GM18508 (cell line): Measurements from ENCODE around the gene RAC2.
"Not testable (repeated sequence)": the region's sequence is repeated elsewhere in the genome, so short reads cannot be mapped to it uniquely, and the experiment has no call there.

Experiments used
- ATAC-seq: cut with Tn5 transposase; IDR thresholded peaks from one replicate; pipeline ENCODE4 v1.9.1; 2021; ENCODE audit warnings: moderate number of reproducible peaks; ENCODE audit not compliant: insufficient read depth, unreplicated experiment

RAC2 gene

DNA sequence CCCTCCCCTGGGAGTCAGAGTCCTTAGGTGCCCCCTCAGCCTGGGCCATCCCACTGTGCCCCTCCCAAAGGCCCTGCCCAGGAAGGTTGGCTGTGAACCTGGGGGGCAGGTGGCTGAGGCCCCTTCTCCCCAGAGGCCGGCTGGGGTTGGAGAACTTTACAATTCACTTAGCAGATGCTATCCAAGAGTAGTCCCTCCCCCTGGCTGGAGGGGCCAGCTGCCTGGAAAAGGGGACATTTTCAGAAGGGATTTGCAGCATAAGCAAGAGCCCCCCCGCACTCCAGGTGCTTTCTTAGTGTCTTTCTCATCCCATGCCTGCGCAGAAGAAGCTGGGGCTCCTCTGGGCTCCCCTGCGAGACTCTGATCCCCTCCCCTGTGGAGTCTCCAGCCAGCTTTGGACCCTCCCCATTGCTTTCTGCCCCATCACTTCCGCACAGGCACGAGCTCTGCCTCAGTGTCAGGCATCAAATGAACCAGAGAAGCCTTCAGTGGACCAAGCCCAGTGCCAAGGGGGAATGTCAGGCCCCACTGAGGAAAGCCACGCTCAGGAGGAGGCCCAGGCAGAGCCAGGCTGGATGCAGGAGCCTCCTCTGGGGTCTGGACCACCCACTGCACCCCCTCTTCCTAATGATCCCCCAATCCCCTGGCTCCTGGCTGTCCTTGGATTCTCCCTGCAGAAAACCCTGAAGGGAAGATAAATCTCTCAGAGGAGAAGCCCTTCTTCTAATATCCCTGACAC, 35.5 kb downstream of the RAC2 start:
- ATAC-seq, result no peak

- ATAC-seq, result no peak
Observed at GRCh38 chr22:37207981-37208380, 36.1 kb downstream of the RAC2 start.

DNA sequence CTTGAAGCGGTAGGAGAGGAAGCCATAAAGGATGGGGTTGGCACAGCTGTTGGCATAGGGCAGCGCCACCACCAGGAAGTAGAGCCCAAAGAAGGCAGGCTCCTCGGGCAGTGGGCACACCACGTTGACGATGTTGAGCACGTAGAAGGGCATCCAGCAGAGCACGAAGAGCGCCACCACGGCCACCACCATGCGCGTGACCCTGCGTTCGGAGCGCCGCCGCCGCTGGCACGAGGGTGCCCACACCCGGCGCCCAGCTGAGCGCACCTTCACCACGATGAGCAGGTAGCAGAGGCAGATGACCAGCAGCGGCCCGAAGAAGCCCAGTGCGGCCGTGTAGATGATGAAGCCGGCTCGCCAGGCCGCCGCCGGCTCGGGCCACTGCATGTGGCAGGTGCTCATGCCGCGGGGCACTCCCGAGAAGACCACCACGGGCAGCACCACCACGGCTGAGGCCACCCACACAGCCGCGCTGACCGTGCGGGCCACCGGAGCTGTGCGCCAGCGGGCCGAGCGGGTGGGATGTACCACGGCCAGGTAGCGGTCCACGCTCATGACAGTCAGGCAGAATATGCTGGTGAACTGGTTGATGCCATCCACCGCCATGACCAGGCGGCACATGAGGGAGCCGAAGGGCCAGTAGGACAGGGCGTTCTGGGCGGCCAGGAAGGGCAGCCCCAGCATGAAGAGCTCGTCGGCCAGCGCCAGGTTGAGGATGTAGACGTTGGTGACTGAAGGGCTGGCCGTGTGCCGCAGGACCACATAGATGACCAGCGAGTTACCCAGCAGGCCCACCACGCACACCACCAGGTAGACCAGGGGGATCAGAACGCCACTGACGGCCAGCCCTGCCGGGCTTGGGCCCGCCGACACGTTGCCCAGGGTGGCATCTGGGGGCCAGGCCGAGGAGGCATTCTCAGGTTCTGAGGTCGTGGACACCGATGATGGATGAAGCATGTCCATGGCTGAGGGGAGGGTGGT, 36.9 kb downstream of the RAC2 start:
- no peak for ATAC-seq

GRCh38 chr22:37206118-37206840, 37.8 kb downstream of the RAC2 start:
- ATAC-seq, result no peak

- ATAC-seq, result no peak
Observed at GRCh38 chr22:37205046-37205445, 39.0 kb downstream of the RAC2 start.

DNA sequence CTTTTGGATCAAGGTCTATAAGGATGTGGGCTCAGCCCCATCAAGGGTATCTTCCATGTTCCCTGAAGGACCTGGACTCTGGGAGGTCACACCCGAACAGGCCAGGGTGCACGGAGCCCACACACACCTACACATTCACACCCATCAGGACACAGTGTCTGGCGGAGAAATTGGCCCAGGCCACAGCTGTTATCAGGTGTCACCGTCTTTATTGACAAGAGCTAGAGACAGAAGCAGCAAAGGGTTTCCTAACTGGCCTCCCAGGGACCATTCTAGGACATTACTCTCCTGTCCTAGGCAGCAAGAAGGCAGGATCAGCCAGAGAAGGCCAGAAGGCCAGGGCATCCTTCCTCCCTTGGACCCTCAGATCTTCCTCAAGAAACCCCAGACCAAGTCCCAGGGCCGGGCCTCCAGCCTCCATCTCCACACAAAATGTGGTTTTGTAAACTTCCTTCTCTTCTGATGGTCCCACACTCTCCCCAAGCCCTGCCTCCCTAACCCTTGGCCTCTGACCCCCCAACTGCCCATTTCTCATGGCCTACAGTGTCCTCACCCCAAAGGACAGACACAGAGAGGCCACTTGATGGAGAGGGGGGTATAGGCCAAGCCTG, 39.9 kb downstream of the RAC2 start:
- ATAC-seq, result no peak

GRCh38 chr22:37203354-37204044, 40.6 kb downstream of the RAC2 start:
- ATAC-seq, result no peak

DNA sequence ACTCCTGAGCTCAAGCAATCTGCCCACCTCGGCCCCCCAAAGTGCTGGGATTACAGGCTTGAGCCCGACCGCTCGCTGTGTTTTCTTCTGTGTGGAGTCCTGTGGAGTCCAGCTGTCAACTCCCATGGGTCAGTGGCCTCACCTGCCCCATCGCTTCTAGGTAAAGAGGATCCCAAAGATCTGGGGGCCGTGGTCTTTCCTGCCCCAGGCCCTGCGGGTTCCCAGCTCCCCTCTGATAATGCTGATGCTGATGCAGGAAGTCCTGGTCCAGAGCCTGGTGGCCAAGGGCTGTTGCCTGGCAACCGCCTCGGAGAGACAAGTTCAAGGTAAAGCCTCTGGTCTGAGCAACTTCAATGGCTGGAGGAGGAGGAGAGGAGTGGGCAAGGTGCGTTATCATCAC, 41.4 kb downstream of the RAC2 start:
- no peak for ATAC-seq

GRCh38 chr22:37202001-37202555, 42.0 kb downstream of the RAC2 start:
- ATAC-seq, result no peak

GRCh38 chr22:37201443-37201820, 42.6 kb downstream of the RAC2 start:
- not testable (repeated sequence) for ATAC-seq

DNA sequence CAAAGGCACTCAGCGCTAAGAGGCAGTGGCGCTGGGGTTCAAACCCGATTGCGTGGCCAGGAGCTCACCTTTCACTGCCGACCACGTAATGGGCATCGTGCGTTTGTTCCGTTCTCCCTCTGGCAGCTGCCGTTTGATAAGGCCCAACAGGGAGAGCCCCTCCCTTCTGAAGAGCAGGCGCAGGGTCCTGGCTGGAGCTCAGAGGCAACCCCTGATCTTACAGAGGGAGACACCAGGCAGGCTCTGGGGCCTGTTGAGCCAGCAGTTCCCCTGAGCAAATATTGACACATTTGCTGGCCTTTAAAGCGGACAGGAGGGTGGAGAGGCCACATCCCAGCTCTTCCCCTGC, 44.3 kb downstream of the RAC2 start:
- ATAC-seq, result no peak

- peak; percentile 72 for ATAC-seq
Observed at GRCh38 chr22:37199103-37199759, 44.8 kb downstream of the RAC2 start.

DNA sequence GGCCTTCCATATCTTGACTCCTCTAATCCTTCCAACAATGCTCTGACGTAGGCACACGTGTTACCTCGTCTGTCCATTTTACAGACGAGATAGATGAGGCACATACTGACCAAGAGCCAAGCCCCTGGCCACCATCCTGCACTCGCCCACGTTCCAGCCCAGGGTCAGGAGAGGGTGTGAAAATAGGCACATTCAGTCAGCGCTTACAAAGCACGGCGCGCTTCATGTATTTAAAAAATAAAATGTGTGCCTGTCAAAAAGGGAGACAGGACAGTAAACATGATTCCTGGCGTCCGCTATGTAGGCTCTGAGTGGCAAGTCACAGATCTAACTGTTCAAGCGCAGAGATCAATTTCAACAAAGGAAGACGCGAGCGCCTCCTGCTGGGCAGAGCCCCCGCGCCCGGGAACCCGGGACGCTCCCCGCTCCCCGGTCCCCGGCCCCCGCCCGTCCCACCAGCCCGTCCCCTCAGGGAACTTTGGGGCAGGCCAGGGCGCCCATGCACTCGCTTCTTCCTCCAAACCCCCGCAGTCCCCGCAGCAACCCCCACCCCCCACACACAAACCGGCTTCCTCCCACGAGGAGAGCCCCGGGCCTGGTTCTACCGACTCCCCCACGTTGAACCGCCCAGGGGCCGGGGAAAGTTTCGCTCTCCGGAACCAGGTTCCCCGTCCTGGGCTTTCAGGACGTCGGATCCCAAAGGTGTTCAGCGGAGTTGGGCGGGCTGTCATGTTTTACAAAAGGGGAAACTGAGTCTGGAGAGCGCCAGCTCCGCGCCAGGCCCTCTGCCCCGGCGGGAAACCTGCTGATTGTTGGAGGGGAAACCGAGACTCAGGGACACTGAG, 45.6 kb downstream of the RAC2 start:
- no peak for ATAC-seq

GRCh38 chr22:37197451-37198257, 46.4 kb downstream of the RAC2 start:
- no peak for ATAC-seq

DNA sequence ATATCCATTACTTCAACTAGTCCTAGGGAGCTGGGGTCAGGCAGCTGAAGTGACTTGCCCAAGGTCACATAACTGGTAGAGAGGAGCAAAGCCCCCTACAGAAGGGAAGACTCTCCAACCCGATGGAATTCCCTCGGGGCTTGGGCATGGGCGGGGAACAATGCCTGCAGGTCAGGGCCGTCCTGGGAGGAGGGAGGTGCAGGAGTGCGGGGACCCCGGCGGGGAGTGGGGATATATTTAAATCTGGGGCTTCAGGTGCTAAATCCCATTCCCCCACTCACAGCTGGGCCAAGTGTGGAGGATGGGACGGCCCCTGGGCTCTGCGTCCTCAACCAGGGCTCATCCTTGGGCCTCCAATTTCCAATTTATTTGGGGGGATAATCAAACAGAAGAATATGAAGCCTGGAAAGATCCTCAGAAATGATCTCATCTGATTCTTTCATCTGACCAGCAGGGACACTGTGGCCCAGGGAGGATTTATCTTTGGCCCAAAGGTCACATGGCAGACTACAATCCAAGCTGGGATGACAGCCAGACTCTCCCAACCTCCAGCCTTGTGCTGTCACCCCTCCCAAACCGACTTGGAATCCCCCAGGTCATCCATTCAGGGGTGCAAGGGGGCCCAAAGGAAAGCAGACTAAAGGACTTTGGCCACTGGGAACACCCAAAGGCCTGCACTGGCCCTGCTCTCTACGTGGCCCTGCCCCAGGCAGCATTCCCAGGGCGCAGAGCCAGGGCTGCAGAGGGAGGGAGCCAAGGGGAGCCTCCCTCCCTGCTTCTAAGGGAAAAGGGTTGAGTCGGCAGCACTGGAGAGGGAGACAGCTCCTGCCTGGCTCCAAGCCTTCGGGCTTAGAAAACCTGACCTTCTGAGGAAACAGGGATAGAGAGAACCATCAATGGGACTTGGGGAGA, 47.3 kb downstream of the RAC2 start:
- no peak for ATAC-seq

GRCh38 chr22:37195921-37196320, 48.1 kb downstream of the RAC2 start:
- ATAC-seq, result no peak
